ENCODE measurements around the gene APPBP2. TPM values are rescaled to one million over a fixed set of nuclear protein-coding genes. Genes with fewer than 3 reads are reported as not detected.

APPBP2 gene
- total RNA-seq, 4 donors from 2014 or later, result 27.0 to 48.3 (median 39.9) TPM

DNA sequence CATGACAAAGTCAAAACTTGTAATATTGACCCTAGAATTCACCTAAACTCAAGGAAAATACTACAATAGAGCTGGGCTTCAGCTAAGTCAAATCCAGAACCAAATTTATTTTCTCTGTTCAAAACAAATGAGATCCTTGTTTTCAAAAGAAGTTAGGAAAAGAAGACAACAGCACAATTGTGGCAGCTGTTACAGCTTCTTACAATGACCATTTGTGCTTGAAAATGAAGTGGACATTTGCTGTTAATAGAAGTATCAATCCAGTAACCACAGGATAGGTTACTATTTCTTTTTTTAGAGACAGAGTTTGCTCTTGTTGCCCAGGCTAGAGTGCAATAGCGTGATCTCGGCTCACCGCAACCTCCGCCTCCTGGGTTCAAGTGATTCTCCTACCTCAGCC is 44.4 kb downstream of the APPBP2 start:
- TF ChIP-seq POLR2A (IDR thresholded peaks at IDR 0.05) (no peak), EP300 (IDR thresholded peaks at IDR 0.05) (no peak), CTCF (IDR thresholded peaks at IDR 0.05) (no peak)
- Histone ChIP-seq H3K4me1 (peaks cover 0 to 8% (median 6%) of the 10 kb centered on the region in 4 donors), H3K9me3 (peaks cover 0 to 7% (median 0%) of the 10 kb centered on the region in 4 donors), H3K36me3 (peaks cover 0 to 3% (median 0%) of the 10 kb centered on the region in 3 donors), H3K4me3 (no peak overlapping the region), H3K27me3 (no peaks in the 10 kb centered on the region), H3K27ac (peak overlapping the region in 3 of 4 donors; percentile 28 to 69 (median 34))
- 31 to 50% methylated on average over 4 of the region's 4 CpGs for WGBS, 2 donors
- no peak for DNase-seq (ENCODE audit: low spot score in 2 of 2)

- H3K9me3 ChIP-seq, result no peaks in the 10 kb centered on the region
- H3K4me3 ChIP-seq, result no peak overlapping the region
- no peaks in the 10 kb centered on the region for H3K27me3 ChIP-seq
- H3K4me1 ChIP-seq, result peaks cover 0 to 15% (median 4%) of the 10 kb centered on the region in 4 donors
- no peak for DNase-seq (ENCODE audit: low spot score in 2 of 2)
- H3K36me3 ChIP-seq, result peaks cover 0 to 11% (median 0%) of the 10 kb centered on the region in 3 donors
- TF ChIP-seq EP300 (IDR thresholded peaks at IDR 0.05) (no peak), CTCF (IDR thresholded peaks at IDR 0.05) (no peak), POLR2A (IDR thresholded peaks at IDR 0.05) (no peak)
- H3K27ac ChIP-seq, result no peak overlapping the region
Observed at GRCh38 chr17:60473788-60474187, 52.3 kb downstream of the APPBP2 start.

- Histone ChIP-seq H3K36me3 (peaks cover 0 to 22% (median 0%) of the 10 kb centered on the region in 3 donors), H3K27me3 (no peaks in the 10 kb centered on the region), H3K9me3 (no peaks in the 10 kb centered on the region), H3K27ac (no peak overlapping the region), H3K4me3 (no peak overlapping the region), H3K4me1 (peaks cover 0 to 28% (median 9%) of the 10 kb centered on the region in 4 donors)
- no peak for DNase-seq (ENCODE audit: low spot score in 2 of 2)
- TF ChIP-seq CTCF (IDR thresholded peaks at IDR 0.05), result no peak
- no peak for TF ChIP-seq EP300 (IDR thresholded peaks at IDR 0.05)
- TF ChIP-seq POLR2A (IDR thresholded peaks at IDR 0.05), result no peak
- WGBS, 2 donors, result 94 to 96% methylated on average over 1 of the region's 1 CpG
Observed at GRCh38 chr17:60472449-60472848, 53.6 kb downstream of the APPBP2 start.

DNA sequence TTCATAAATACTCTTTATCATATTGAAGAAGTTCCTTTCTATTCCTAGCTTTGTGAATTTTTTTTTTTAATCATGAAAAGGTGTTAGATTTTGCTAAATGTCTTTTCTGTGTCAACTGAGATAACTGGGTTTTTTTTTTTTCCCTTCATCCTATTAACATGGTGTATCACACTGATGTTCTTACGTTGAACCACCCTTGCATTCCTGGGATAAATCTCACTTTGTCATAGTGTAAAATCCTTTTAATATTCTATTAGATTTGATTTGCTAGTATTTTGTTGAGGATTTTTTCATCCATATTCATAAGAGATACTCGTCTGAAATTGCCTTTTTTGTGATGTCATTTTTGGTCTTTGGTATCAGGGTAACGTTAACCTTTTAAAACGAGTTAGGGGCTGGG is 54.6 kb downstream of the APPBP2 start:
- Histone ChIP-seq H3K36me3 (peaks cover 0 to 22% (median 0%) of the 10 kb centered on the region in 3 donors), H3K4me1 (peaks cover 0 to 28% (median 9%) of the 10 kb centered on the region in 4 donors), H3K27ac (no peak overlapping the region), H3K4me3 (no peak overlapping the region), H3K9me3 (no peaks in the 10 kb centered on the region), H3K27me3 (no peaks in the 10 kb centered on the region)
- DNase-seq (ENCODE audit: low spot score in 2 of 2), result no peak
- WGBS, 2 donors, result 96 to 97% methylated on average over 4 of the region's 4 CpGs
- no peak for TF ChIP-seq POLR2A (IDR thresholded peaks at IDR 0.05)
- no peak for TF ChIP-seq EP300 (IDR thresholded peaks at IDR 0.05)
- no peak for TF ChIP-seq CTCF (IDR thresholded peaks at IDR 0.05)

DNA sequence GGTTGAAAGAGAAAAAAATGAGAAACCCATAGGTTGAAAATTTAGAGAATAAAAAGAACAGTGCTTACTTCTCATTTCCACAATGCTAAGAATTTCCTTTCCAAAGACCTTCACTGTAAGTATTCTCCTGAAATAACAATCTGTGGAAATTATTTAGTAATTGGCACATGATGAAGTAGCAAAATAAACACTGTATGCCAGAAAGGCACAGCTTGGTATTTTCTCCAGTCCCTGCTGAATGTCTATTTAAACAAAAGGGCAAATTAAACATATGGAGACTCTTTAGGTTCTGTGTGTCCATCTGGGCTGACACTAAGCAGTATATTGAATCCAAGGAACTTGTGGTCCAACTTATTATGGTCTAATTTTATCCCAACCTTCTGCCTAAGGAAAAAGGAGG is 57.7 kb downstream of the APPBP2 start:
- Histone ChIP-seq H3K27me3 (no peaks in the 10 kb centered on the region), H3K9me3 (no peaks in the 10 kb centered on the region), H3K4me3 (no peak overlapping the region), H3K27ac (no peak overlapping the region), H3K36me3 (peaks cover 0 to 51% (median 0%) of the 10 kb centered on the region in 3 donors), H3K4me1 (peaks cover 0 to 34% (median 9%) of the 10 kb centered on the region in 4 donors)
- DNase-seq (ENCODE audit: low spot score in 2 of 2), result no peak
- no peak for TF ChIP-seq CTCF (IDR thresholded peaks at IDR 0.05)
- no peak for TF ChIP-seq POLR2A (IDR thresholded peaks at IDR 0.05)
- TF ChIP-seq EP300 (IDR thresholded peaks at IDR 0.05), result no peak

All from tibial nerve (tissue), 4 donors.